ENCODE results near the gene CCDC30.

The CCDC30 gene

GRCh38 chr1:42456010-42456753 is 6.9 kb upstream of the CCDC30 start, which contains the start of the genes PPCS and ZMYND12:
Gene PPCS (plus strand): TSS chr1:42456543. CDS start chr1:42456566, 23 bp downstream.
Gene ZMYND12 (minus strand): TSS chr1:42456022. CDS start chr1:42455997, 25 bp downstream.
- TF ChIP-seq CTCF (IDR thresholded peaks at IDR 0.05; ENCODE audit: insufficient read depth, low read length, missing control alignments): no peak
- POLR2A ChIA-PET: interaction anchor here (0.8 to 1.0 kb wide), 2 partner anchors 35 to 122 kb away, joined by 3 to 4 read pairs; partner anchors contain the start of gene FOXJ3

GRCh38 chr1:42456754-42457089 is 6.4 kb upstream of the CCDC30 start:
- DNase-seq (ENCODE audit: low read depth, low spot score): no peak
- H3K4me3 ChIP-seq (ENCODE audit: low read depth, low read length): peak overlapping the region; percentile 71
- POLR2A ChIA-PET: interaction anchor here (0.6 to 1.0 kb wide), 5 partner anchors 16 to 169 kb away, joined by 3 to 4 read pairs (median 4); partner anchors contain the start of gene FOXJ3
- no peak for TF ChIP-seq CTCF (IDR thresholded peaks at IDR 0.05; ENCODE audit: insufficient read depth, low read length, missing control alignments)
- CTCF ChIA-PET: interaction anchor here (0.9 kb wide), 1 partner anchor 309 kb away, joined by 3 read pairs; no protein-coding TSS in a partner anchor

More at GRCh38 chr1:42456010-42456753, 6.9 kb upstream of the CCDC30 start, which contains the start of the genes PPCS and ZMYND12:
- CTCF ChIA-PET: no interaction called here
- peak within 1 kb of the TSS; percentile 71 for H3K4me3 ChIP-seq (ENCODE audit: low read depth, low read length)
- no peak for DNase-seq (ENCODE audit: low read depth, low spot score)

DNA sequence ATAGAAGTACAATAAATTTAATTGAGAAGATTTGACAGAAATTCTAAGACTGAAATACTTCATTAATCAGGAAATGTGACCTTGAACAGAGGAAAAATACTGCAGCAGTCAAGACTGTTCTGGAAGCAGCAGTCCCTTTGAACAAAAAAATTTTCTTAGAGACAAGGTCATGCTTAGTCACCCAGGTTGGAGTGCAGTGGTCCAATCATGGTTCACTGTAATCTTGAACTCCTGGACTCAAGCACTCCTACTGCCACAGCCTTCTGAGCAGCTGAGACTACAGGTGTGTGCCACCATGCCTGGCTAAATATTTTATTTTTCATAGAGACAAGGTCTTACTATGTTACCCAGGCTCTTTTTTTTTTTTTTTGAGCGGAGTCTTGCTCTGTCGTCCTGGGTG is 1.9 kb upstream of the CCDC30 start:
- H3K4me3 ChIP-seq (ENCODE audit: low read depth, low read length): no peak overlapping the region
- ChIA-PET CTCF (no interaction called here), POLR2A (no interaction called here)
- DNase-seq (ENCODE audit: low read depth, low spot score): no peak
- no peak for TF ChIP-seq CTCF (IDR thresholded peaks at IDR 0.05; ENCODE audit: insufficient read depth, low read length, missing control alignments)

- no peak for DNase-seq (ENCODE audit: low read depth, low spot score)
- ChIA-PET CTCF (no interaction called here), POLR2A (no interaction called here)
- peak overlapping the region; percentile 71; the same call in 1 of the 2 replicates for H3K4me3 ChIP-seq (ENCODE audit: low read depth, low read length)
- no peak for TF ChIP-seq CTCF (IDR thresholded peaks at IDR 0.05; ENCODE audit: insufficient read depth, low read length, missing control alignments)
These were observed 835 bp downstream of the CCDC30 start for GRCh38 chr1:42463921-42464320.

DNA sequence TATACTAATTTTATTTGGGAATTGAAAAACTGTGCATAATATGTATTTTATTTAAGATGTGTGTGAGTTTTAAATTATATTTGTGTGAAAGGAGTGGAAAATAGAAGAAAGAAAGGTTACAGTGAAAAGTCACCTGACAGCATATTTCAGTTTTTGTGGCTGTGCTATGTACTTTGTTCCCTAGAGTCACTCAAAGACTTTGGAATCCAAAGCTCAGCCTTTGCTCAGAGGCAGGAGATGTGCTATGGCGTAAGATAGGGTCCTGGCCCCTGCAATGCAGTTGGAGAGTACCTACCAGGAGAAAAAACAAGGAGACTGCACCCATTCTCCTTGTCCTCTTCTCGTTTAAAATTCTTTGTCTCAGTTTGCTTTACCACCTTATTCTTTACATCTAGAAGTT is 2.9 kb downstream of the CCDC30 start:
- POLR2A ChIA-PET: no interaction called here
- CTCF ChIA-PET: no interaction called here

More for the DNA sequence above, 2.9 kb downstream of the CCDC30 start:
- TF ChIP-seq CTCF (IDR thresholded peaks at IDR 0.05; ENCODE audit: insufficient read depth, low read length, missing control alignments): no peak
- no peak for DNase-seq (ENCODE audit: low read depth, low spot score)
- H3K4me3 ChIP-seq (ENCODE audit: low read depth, low read length): no peak overlapping the region

Measured in AG04449 (cell line).